ENCODE data around the gene SLC11A2.
A peak's percentile ranks its signal among the peaks of the same experiment; 100 is the strongest.

The SLC11A2 gene

DNA sequence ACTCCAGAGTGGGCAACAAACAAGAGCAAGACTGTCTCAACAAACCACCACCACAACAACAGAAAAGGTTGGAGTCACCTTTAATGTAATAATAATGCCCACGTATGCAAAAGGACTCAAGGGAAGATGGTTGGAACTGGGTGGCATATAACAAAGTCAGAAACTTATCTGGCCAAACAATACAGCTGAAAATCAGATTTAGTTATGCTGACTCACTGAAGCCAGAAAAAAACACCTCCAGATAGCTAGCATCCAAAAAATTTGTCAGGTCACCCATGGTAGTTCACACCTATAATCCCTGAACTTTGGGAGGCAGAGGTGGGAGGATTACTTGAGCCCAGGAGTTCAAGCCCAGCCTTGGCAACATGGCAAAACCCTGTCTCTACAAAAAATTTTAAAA is 24.4 kb downstream of the SLC11A2 start:
- in situ Hi-C loops (cut with HindIII; ENCODE audit: low sequenced_read_pairs) = no loop called here
- no peak for DNase-seq (ENCODE audit: low read depth)
- TF ChIP-seq, protein P1, sequence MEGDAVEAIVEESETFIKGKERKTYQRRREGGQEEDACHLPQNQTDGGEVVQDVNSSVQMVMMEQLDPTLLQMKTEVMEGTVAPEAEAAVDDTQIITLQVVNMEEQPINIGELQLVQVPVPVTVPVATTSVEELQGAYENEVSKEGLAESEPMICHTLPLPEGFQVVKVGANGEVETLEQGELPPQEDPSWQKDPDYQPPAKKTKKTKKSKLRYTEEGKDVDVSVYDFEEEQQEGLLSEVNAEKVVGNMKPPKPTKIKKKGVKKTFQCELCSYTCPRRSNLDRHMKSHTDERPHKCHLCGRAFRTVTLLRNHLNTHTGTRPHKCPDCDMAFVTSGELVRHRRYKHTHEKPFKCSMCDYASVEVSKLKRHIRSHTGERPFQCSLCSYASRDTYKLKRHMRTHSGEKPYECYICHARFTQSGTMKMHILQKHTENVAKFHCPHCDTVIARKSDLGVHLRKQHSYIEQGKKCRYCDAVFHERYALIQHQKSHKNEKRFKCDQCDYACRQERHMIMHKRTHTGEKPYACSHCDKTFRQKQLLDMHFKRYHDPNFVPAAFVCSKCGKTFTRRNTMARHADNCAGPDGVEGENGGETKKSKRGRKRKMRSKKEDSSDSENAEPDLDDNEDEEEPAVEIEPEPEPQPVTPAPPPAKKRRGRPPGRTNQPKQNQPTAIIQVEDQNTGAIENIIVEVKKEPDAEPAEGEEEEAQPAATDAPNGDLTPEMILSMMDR (IDR thresholded peaks at IDR 0.05; ENCODE audit: low read depth, low read length, missing control alignments) = no peak
- H3K4me3 ChIP-seq (ENCODE audit: low read depth, low read length) = no peak overlapping the region

DNA sequence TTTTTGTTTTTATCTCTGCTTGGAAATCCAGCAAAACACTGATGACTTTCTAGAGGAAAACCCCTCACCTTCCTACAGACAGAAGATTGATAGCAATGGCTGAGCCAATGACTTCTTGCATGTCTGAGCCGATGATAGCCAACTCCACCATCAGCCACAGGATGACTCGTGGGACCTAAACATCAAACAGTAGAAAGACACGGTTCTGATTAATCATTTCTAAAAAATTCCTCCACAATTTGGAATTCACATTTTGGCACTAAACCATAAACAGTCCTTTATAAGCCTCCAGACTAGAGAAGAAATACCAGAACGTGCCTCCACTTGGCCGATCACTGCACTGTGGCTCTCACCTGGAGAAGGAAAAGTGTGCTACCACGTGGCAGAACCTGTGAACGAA is 25.9 kb downstream of the SLC11A2 start:
- TF ChIP-seq, protein P1 (IDR thresholded peaks at IDR 0.05; ENCODE audit: low read depth, low read length, missing control alignments) = no peak
- DNase-seq (ENCODE audit: low read depth) = peak; percentile 16
- in situ Hi-C loops (cut with HindIII; ENCODE audit: low sequenced_read_pairs) = no loop called here
- H3K4me3 ChIP-seq (ENCODE audit: low read depth, low read length) = no peak overlapping the region

- TF ChIP-seq, protein P1 (IDR thresholded peaks at IDR 0.05; ENCODE audit: low read depth, low read length, missing control alignments) = no peak
- no peak for DNase-seq (ENCODE audit: low read depth)
- H3K4me3 ChIP-seq (ENCODE audit: low read depth, low read length) = no peak overlapping the region
- in situ Hi-C loops (cut with HindIII; ENCODE audit: low sequenced_read_pairs) = no loop called here
Measured at GRCh38 chr12:50999093-50999492, 27.1 kb downstream of the SLC11A2 start.

DNA sequence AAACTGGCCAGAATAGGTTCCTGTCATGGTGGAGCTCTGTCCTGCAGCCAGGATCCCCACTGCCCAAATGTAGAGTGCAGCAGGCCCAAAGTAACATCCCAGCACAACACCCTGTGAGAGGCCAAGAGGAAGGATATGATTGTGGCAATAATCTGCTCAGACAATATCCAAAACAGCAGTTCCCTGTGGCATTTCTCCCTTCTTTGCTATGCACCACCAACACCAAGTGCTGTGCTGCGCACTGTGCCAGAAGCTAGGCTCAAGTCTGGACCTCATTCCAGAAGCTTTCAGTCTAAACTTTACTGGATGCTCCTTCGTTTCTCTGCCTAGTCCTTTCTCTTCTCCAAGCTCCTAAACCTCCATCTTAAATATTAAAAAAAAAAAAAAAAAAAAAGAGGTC is 33.4 kb downstream of the SLC11A2 start:
- no peak overlapping the region for H3K4me3 ChIP-seq (ENCODE audit: low read depth, low read length)
- TF ChIP-seq, protein P1 (IDR thresholded peaks at IDR 0.05; ENCODE audit: low read depth, low read length, missing control alignments) = no peak
- no peak for DNase-seq (ENCODE audit: low read depth)
- in situ Hi-C loops (cut with HindIII; ENCODE audit: low sequenced_read_pairs) = no loop called here

DNA sequence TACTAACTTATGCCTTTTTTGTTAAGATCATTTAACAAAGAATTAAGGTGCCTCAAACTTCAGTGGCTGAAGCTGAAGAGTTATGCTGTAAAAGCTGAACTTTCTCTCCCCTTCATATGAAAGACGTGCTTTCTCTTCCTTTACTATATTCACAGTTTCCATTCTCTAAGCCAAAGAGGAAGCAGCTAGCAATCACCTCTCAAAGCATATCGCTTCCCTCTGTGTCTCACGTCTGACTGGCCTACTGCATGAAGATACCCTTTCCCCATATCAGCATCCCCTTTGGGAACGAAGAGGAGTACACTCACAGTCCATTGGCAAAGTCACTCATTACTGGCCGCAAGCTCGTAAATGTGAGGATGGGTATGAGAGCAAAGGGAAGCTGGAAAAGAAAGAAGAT is 34.9 kb downstream of the SLC11A2 start:
- in situ Hi-C loops (cut with HindIII; ENCODE audit: low sequenced_read_pairs) = no loop called here
- DNase-seq (ENCODE audit: low read depth) = no peak
- no peak overlapping the region for H3K4me3 ChIP-seq (ENCODE audit: low read depth, low read length)
- TF ChIP-seq, protein P1 (IDR thresholded peaks at IDR 0.05; ENCODE audit: low read depth, low read length, missing control alignments) = no peak

DNA sequence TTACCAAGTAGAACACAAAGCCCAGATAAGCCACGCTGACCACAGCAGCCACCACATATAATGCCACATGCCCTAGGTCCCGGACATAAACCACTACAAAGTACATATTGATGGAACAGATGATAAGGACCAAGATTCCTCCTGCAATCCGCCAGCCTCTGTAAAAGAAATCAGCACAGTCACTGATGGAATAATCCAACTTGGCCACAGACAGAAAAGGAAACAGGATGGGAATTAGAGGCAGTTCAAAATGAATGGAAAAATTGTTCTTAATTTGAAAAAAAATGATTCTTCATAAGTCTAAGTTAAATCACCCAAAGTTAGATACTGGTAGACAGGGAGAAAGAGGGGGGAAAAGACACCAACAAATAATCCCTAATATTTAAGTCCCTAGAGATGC is 35.4 kb downstream of the SLC11A2 start:
- H3K4me3 ChIP-seq (ENCODE audit: low read depth, low read length) = no peak overlapping the region
- no peak for DNase-seq (ENCODE audit: low read depth)
- TF ChIP-seq, protein P1 (IDR thresholded peaks at IDR 0.05; ENCODE audit: low read depth, low read length, missing control alignments) = no peak
- in situ Hi-C loops (cut with HindIII; ENCODE audit: low sequenced_read_pairs) = no loop called here

Data from astrocyte of the cerebellum (primary cell).